Upper lobe of left lung (tissue), 6 donors: Measurements from ENCODE around the gene PRKAA1. TPM values are rescaled to one million over a fixed set of nuclear protein-coding genes. Genes with fewer than 3 reads are reported as not detected.

Experiments
- small RNA-seq, 4 donors: library from RNA; depleted of rRNA; stranded (forward); fragments of <200 nt; gene quantifications; one replicate each; pipeline ENCODE3, GENCODE V24; 2016
- total RNA-seq, 6 donors: library from RNA; depleted of rRNA in 4 of 6; stranded (reverse); fragments of >200 nt in 4 of 6; gene quantifications; one replicate each; pipeline versions ENCODE4 v1.1.0 to v1.2.1, GENCODE V29; 2016 to 2021
- donor health status: DM: no; HTN: no; CAD: no; lungs with moderate emphysema.
- donor health status: DM: no; HTN: yes; CAD: no; lungs with severe emphysema.

The PRKAA1 gene
- total RNA-seq, 6 donors from 2014 or later: 53.9 to 94.7 (median 74.5) TPM

Small RNA genes lying within 50 kb of the gene (small RNA-seq; reads per million reads assigned to genes)
- gene RF00191: 0 reads per million in 4 donors
- 27.2 to 71.7 (median 35.8) reads per million in 4 donors for gene SNORD72

Other genes with a start within 250 kb of the PRKAA1 start
- gene PTGER4, start 118.5 kb downstream of the PRKAA1 start, total RNA-seq: 10 to 100 TPM; 33.9 to 64.1 (median 45.8) TPM
- 10 to 100 TPM; 13.4 to 34.1 (median 17.1) TPM for gene TTC33, start 42.4 kb downstream of the PRKAA1 start, total RNA-seq
- gene RPL37, start 36.8 kb upstream of the PRKAA1 start, total RNA-seq: 100 to 1,000 TPM; 115 to 977 (median 185) TPM
- 10 to 100 TPM; 14.7 to 23.9 (median 18.9) TPM for gene CARD6, start 43.0 kb upstream of the PRKAA1 start, total RNA-seq
- 100 to 1,000 TPM; 117 to 741 (median 203) TPM for gene C7, start 111.1 kb upstream of the PRKAA1 start, total RNA-seq